ENCODE data around the gene MMP24OS. TPM values are rescaled to one million over a fixed set of nuclear protein-coding genes. Genes with fewer than 3 reads are reported as not detected.

Gene MMP24OS
- total and polyA plus RNA-seq, 10 of the 15 experiments (the other 5 are each of a cell fraction or from before 2014, with no cell fraction given), result 2.0 to 30.9 (median 10.9) TPM

DNA sequence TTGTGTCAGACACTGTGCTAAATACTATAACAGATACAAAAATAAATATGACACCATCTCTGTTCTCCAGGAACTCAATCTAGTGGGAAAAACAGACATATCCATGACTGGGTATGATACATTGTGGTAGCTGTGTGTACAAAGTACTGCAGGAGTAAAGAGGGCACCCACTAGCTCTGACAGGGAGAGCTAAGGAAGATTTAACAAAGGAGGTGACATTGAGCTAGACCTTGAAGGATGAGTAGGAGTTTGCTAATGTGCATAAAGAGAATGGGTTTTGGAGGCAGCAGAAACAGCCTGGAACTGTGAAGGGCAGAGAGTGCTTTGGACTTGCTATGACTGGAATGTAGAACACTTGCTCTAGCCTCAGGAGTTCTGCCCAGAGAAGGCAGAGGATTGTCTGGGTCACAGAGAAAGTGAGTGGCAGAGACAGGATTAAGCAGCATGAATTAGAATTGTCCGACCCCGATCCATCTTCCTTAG is 37.1 kb downstream of the MMP24OS start (continued):
- no peak for TF ChIP-seq CREB1 (IDR thresholded peaks at IDR 0.05; ENCODE audit: low read depth)
- no peak for TF ChIP-seq EZH2 (IDR thresholded peaks at IDR 0.05; ENCODE audit: borderline replicate concordance, control insufficient read depth, low read depth, low read length)
- no peak for TF ChIP-seq RELA (IDR thresholded peaks at IDR 0.05; ENCODE audit: borderline replicate concordance, partially characterized antibody)
- no peak for TF ChIP-seq CHD1 (IDR thresholded peaks at IDR 0.05; ENCODE audit: low read depth, low read length)
- TF ChIP-seq FOXK2 (IDR thresholded peaks at IDR 0.05), result no peak
- no peak for TF ChIP-seq RCOR1 (conservative IDR thresholded peaks at IDR 0.05; ENCODE audit: low read depth, low read length)
- TF ChIP-seq NRF1 (conservative IDR thresholded peaks at IDR 0.05; ENCODE audit: low read depth, low read length), result no peak
- TF ChIP-seq HCFC1 (IDR thresholded peaks at IDR 0.05; ENCODE audit: low read length), result no peak

DNA sequence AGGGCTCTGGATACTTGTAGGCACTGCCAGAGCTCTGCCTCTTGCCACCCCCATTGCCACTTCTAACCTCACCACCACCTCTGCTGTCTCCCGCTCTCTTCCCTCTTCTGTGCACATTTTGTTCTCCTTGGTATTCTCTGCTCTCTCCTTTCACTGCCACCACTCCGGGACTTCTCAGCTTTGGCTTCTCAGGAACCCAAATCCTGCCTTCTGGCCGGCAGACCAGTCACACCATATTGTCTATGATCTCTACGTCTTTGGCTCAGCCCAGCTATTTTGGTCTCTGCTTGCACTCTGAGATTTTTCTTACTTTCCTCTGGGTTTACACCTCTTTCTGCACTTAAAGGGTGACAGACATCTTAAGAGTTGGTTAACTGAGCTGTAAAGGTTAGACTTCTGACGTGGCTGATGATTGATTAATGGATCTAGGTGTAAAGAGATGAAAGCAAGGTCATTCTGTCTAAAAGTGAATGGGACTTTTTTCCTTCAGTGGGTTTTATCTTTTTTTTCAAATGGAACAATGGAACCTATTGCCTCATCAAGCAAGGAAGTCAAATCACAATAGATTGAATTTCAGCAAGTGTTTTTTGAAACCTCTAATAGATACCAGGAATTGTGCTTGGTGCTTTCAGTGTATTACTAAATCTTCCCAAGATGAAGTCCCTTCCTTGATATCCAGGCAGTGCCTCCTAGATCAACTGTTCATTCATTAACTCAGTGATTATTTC is 37.7 kb downstream of the MMP24OS start:
- CTCF ChIA-PET, result interaction anchor here (0.7 to 1.1 kb wide), 4 partner anchors 94 to 200 kb away, joined by 3 to 4 read pairs (median 3); no protein-coding TSS in a partner anchor
- RAD21 ChIA-PET (ENCODE audit: unreplicated experiment), result interaction anchor here (1.2 kb wide), 1 partner anchor 95 kb away, joined by 5 read pairs; no protein-coding TSS in a partner anchor
- Histone ChIP-seq H2AFZ (ENCODE audit: control insufficient read depth, low read depth, low read length) (no peak overlapping the region), H4K20me1 (ENCODE audit: control insufficient read depth, insufficient read depth) (no peaks in the 10 kb centered on the region), H3K9ac (ENCODE audit: control insufficient read depth, insufficient read depth, low read length) (no peak overlapping the region), H3K27me3 (replicated peaks in 1 of 2; ENCODE audit: control insufficient read depth in 2 of 2, insufficient read depth in 2 of 2, low read length in 1 of 2) (no peaks in the 10 kb centered on the region), H3K4me2 (ENCODE audit: control insufficient read depth, insufficient read depth) (no peak overlapping the region), H3K36me3 (ENCODE audit: control insufficient read depth in 2 of 2, insufficient read depth in 2 of 2, low read length in 1 of 2) (no peaks in the 10 kb centered on the region), H3K4me1 (ENCODE audit: control insufficient read depth, insufficient read depth, low read length) (no peaks in the 10 kb centered on the region), H3K9me3 (replicated peaks; ENCODE audit: control insufficient read depth, insufficient read depth, low read length) (no peaks in the 10 kb centered on the region), H3K4me3 (no peak overlapping the region), H3K79me2 (ENCODE audit: control insufficient read depth, insufficient read depth, low read length) (no peaks in the 10 kb centered on the region), H3K27ac (ENCODE audit: control insufficient read depth, insufficient read depth) (no peak overlapping the region)
- FAIRE-seq (no peak), DNase-seq (ENCODE audit: low read depth, low spot score) (no peak), ATAC-seq (no peak)
- TF ChIP-seq, protein P1, sequence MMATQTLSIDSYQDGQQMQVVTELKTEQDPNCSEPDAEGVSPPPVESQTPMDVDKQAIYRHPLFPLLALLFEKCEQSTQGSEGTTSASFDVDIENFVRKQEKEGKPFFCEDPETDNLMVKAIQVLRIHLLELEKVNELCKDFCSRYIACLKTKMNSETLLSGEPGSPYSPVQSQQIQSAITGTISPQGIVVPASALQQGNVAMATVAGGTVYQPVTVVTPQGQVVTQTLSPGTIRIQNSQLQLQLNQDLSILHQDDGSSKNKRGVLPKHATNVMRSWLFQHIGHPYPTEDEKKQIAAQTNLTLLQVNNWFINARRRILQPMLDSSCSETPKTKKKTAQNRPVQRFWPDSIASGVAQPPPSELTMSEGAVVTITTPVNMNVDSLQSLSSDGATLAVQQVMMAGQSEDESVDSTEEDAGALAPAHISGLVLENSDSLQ (IDR thresholded peaks at IDR 0.05), result peak; percentile 80
- TF ChIP-seq NR2F1 (conservative IDR thresholded peaks at IDR 0.05) (peak; percentile 82), BHLHE40 (IDR thresholded peaks at IDR 0.05; ENCODE audit: borderline replicate concordance in 1 of 2, low read depth in 2 of 2, low read length in 1 of 2) (no peak)
- in situ Hi-C loops (cut with MboI) (no loop called here), intact Hi-C loops (cut with micrococcal nuclease; ENCODE audit: unreplicated experiment) (no loop called here)
- no TSS peak for BruUV-seq (replicated peaks)
- SMC1A ChIA-PET (ENCODE audit: uncharacterized antibody, unreplicated experiment), result interaction anchor here (1.1 kb wide), 1 partner anchor 11 kb away, joined by 3 read pairs; no protein-coding TSS in a partner anchor
- POLR2A ChIA-PET, result no interaction called here
- 54% methylated on average over 5 of the region's 5 CpGs for WGBS (ENCODE audit: insufficient coverage, insufficient replicate concordance, low lambda C conversion rate, missing lambda C conversion rate)
